Vagina (tissue), 2 donors: Measurements from ENCODE around the gene GRM8. TPM values are rescaled to one million over a fixed set of nuclear protein-coding genes. Genes with fewer than 3 reads are reported as not detected.

Experiments
- DNase-seq, 2 donors: peaks; one replicate each; pipeline ENCODE4 v3.0.0-alpha.2; 2017; ENCODE audit errors: extremely low spot score in 2 of 2
- H3K27ac ChIP-seq: fragments of 200-600 bp; sonication (generic); one replicate; pipeline ENCODE4 v1.5.1; 2019
- H3K27me3 ChIP-seq: fragments of 200-600 bp; sonication (generic); one replicate; pipeline ENCODE4 v1.5.1; 2019
- H3K36me3 ChIP-seq, 2 donors: fragments of 200-600 bp; sonication (generic); one replicate each; pipeline ENCODE4 v1.5.1; 2017 to 2019
- H3K4me1 ChIP-seq: fragments of 200-600 bp; sonication (generic); one replicate; pipeline ENCODE4 v1.5.1; 2019
- H3K4me3 ChIP-seq, 2 donors: fragments of 200-600 bp; sonication (generic); 1 replicate in 1 of 2; 2 replicates in 1 of 2; pipeline ENCODE4 v1.5.1; 2016 to 2019
- H3K9me3 ChIP-seq: fragments of 200-600 bp; sonication (generic); one replicate; pipeline ENCODE4 v1.5.1; 2019
- POLR2A ChIP-seq, 2 donors: fragments of 450-650 bp; IDR thresholded peaks; one replicate each; pipeline ENCODE4 v1.6.1; 2017; ENCODE audit warnings: antibody characterized with exemption in 2 of 2, mild to moderate bottlenecking in 2 of 2, moderate library complexity in 2 of 2
- POLR2AphosphoS5 ChIP-seq, 2 donors: sonication (generic); formaldehyde crosslinking; IDR thresholded peaks; one replicate each; pipeline ENCODE4 v1.9.0; 2017; ENCODE audit warnings: antibody characterized with exemption in 2 of 2, mild to moderate bottlenecking in 2 of 2, low read depth in 1 of 2; ENCODE audit not compliant: insufficient read depth in 1 of 2
- intact Hi-C: fragments of 100-400 bp; cut with DNase I; formaldehyde crosslinking; loops from one replicate; pipeline ENCODE4 v1.15.1; 2023
- total RNA-seq: library from RNA; depleted of rRNA; stranded (reverse); fragments of >200 nt; gene quantifications from one replicate; pipeline ENCODE4 v1.2.3, GENCODE V29; 2016
- TF ChIP-seq, protein P1 (sequence below), 3 experiments: fragments of 450-650 bp in 2 of 3; fragments of 200-600 bp in 1 of 3; sonication (generic) in 1 of 3; IDR thresholded peaks; one replicate each; pipeline ENCODE4 v1.5.1; 2017 to 2019; ENCODE audit warnings: antibody characterized with exemption in 3 of 3, mild to moderate bottlenecking in 2 of 3, moderate library complexity in 2 of 3

The GRM8 gene
- total RNA-seq, 1 donor from 2014 or later, result not detected

DNA sequence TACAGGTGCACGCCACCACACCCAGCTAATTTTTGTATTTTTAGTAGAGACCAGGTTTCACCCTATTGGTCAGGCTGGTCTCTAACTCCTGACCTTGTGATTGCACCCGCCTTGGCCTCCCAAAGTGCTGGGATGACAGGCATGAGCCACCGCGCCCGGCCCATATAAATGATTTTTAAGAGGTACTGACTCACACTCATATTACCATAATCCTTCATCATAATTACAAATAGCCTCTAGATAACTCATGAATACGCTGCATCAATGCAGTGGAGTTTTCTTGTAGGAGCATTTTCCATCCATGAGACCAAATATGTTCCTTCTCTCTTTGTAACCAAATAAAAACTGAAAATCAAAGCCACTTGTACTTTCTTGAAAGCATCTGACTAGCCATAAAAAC is 193.3 kb downstream of the GRM8 start:
- Histone ChIP-seq H3K27ac (no peak overlapping the region), H3K9me3 (no peaks in the 10 kb centered on the region), H3K4me1 (no peaks in the 10 kb centered on the region), H3K27me3 (no peaks in the 10 kb centered on the region), H3K4me3 (no peak overlapping the region), H3K36me3 (no peaks in the 10 kb centered on the region)
- intact Hi-C loops, result no loop called here
- TF ChIP-seq POLR2A (IDR thresholded peaks at IDR 0.05) (no peak), POLR2AphosphoS5 (IDR thresholded peaks at IDR 0.05; ENCODE audit: insufficient read depth in 1 of 2, low read depth in 1 of 2) (no peak)
- TF ChIP-seq, protein P1, sequence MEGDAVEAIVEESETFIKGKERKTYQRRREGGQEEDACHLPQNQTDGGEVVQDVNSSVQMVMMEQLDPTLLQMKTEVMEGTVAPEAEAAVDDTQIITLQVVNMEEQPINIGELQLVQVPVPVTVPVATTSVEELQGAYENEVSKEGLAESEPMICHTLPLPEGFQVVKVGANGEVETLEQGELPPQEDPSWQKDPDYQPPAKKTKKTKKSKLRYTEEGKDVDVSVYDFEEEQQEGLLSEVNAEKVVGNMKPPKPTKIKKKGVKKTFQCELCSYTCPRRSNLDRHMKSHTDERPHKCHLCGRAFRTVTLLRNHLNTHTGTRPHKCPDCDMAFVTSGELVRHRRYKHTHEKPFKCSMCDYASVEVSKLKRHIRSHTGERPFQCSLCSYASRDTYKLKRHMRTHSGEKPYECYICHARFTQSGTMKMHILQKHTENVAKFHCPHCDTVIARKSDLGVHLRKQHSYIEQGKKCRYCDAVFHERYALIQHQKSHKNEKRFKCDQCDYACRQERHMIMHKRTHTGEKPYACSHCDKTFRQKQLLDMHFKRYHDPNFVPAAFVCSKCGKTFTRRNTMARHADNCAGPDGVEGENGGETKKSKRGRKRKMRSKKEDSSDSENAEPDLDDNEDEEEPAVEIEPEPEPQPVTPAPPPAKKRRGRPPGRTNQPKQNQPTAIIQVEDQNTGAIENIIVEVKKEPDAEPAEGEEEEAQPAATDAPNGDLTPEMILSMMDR (IDR thresholded peaks at IDR 0.05), result no peak
- DNase-seq, result no peak

DNA sequence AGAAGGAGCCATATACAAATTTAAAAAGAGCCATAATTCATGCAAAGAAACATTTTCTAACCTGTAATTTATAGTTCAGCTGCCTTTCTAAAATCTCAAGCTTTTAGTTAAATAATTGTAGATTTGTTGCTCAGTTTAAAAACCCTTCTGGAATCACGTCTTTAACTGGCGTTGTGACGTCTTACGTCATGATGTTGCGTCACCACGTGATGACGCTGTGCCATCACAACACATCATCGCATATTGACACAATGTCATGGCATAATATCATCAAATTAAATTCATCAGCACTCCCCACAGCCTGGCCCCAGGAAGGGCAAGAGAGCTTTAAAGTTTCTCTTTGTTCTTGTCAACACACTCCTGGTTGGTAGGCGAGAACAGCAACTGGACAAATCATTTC is 194.8 kb downstream of the GRM8 start:
- H3K27ac ChIP-seq, result no peak overlapping the region
- H3K4me3 ChIP-seq, result no peak overlapping the region
- TF ChIP-seq POLR2A (IDR thresholded peaks at IDR 0.05), result no peak
- TF ChIP-seq, protein P1 (IDR thresholded peaks at IDR 0.05), result no peak
- TF ChIP-seq POLR2AphosphoS5 (IDR thresholded peaks at IDR 0.05; ENCODE audit: insufficient read depth in 1 of 2, low read depth in 1 of 2), result no peak
- no peaks in the 10 kb centered on the region for H3K27me3 ChIP-seq
- H3K4me1 ChIP-seq, result no peaks in the 10 kb centered on the region
- intact Hi-C loops, result no loop called here
- no peak for DNase-seq
- no peaks in the 10 kb centered on the region for H3K9me3 ChIP-seq
- H3K36me3 ChIP-seq, result no peaks in the 10 kb centered on the region

DNA sequence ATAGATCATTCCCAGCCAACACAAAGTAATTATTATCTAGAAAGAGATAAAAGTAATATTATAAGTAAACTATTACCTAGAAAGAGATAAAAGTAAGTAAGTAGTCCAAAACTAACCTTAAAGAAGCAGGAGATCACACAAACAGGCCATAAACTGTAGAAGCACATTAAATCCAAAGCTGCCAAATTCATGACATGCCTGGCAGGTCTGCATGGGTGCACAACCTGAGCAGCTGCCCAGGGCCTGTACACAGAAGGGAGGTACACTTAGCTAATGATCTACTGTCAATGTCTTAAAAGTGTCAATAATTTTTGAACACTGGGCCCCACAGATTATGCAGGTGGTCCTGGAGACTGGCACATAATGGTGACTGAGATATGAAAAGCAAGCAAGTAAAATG is 196.5 kb downstream of the GRM8 start:
- TF ChIP-seq, protein P1 (IDR thresholded peaks at IDR 0.05), result no peak
- TF ChIP-seq POLR2AphosphoS5 (IDR thresholded peaks at IDR 0.05; ENCODE audit: insufficient read depth in 1 of 2, low read depth in 1 of 2), result no peak
- no peak for TF ChIP-seq POLR2A (IDR thresholded peaks at IDR 0.05)

DNA sequence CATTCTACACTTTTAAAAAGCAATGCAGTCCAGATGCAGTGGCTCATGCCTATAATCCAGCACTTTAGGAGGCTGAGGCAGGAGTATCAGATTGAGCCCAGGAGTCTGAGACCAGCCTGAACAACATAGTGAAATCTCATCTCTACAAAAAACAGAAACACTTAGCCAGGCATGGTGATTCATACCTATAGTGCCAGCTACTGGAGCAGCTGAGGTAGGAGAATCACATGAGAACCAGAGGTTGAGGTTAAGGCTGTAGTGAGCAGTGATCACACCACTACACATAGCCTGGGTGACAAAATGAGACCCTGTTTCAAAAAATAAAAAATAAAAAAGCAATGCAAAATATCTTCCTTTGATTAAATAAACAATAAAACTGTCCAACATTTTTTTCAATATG is 205.2 kb downstream of the GRM8 start:
- no peak for TF ChIP-seq POLR2AphosphoS5 (IDR thresholded peaks at IDR 0.05; ENCODE audit: insufficient read depth in 1 of 2, low read depth in 1 of 2)
- TF ChIP-seq, protein P1 (IDR thresholded peaks at IDR 0.05), result no peak
- TF ChIP-seq POLR2A (IDR thresholded peaks at IDR 0.05), result no peak
- Histone ChIP-seq H3K27me3 (no peaks in the 10 kb centered on the region), H3K4me3 (no peak overlapping the region), H3K36me3 (no peaks in the 10 kb centered on the region), H3K27ac (no peak overlapping the region), H3K9me3 (no peaks in the 10 kb centered on the region), H3K4me1 (no peaks in the 10 kb centered on the region)
- no peak for DNase-seq
- intact Hi-C loops, result no loop called here

More for the DNA sequence above, 196.5 kb downstream of the GRM8 start:
- DNase-seq, result no peak
- Histone ChIP-seq H3K4me1 (no peaks in the 10 kb centered on the region), H3K9me3 (no peaks in the 10 kb centered on the region), H3K36me3 (no peaks in the 10 kb centered on the region), H3K4me3 (no peak overlapping the region), H3K27ac (no peak overlapping the region), H3K27me3 (no peaks in the 10 kb centered on the region)
- intact Hi-C loops, result no loop called here

DNA sequence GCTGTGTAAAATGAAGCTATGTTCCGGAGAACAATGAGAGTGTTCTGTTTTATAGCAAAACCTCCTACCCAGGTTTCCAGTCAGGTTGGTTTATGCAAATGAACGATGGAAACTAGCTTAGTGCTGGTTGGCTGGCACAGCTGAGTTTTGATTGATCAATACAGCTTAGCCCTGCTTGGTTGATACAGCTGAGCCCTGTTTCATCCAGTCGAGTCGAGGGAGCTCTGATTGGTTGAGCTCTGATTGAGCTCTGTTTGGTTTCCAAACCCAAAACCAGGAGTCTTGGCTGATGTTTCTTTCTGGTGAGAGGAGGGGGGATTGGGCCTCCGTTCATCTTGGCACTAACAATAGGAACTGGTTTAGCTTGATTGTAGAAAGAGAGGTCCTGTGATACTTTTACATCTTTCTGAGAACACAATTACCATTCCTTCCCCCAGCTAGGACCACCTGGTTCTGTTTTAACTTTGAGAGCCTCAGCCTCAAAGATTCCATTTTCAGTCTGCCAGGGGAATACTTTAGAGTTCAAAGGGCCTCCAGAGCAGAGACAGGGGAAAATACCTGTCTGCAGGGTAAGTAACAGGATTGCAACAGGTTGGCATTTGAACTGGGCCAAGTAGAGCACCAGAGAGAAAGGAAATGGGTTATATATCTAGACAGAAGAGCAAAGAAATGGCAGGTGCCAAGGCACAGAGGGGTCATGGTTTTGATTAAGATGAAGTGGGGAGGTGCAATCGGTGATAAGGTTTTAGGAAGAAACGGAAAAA is 210.9 kb downstream of the GRM8 start:
- Histone ChIP-seq H3K36me3 (no peaks in the 10 kb centered on the region), H3K4me3 (no peak overlapping the region), H3K9me3 (no peaks in the 10 kb centered on the region), H3K27ac (no peak overlapping the region), H3K4me1 (no peaks in the 10 kb centered on the region), H3K27me3 (no peaks in the 10 kb centered on the region)
- DNase-seq, result no peak
- intact Hi-C loops, result no loop called here
- TF ChIP-seq POLR2A (IDR thresholded peaks at IDR 0.05) (no peak), POLR2AphosphoS5 (IDR thresholded peaks at IDR 0.05; ENCODE audit: insufficient read depth in 1 of 2, low read depth in 1 of 2) (no peak)
- TF ChIP-seq, protein P1 (IDR thresholded peaks at IDR 0.05), result no peak
